A673 (cell line): ENCODE data around the gene TRIM60. TPM values are rescaled to one million over a fixed set of nuclear protein-coding genes. Genes with fewer than 3 reads are reported as not detected.
"Not testable (repeated sequence)": the region's sequence is repeated elsewhere in the genome, so short reads cannot be mapped to it uniquely, and the experiment has no call there.

Experiments used
- BruUV-seq: library from RNA; stranded (reverse); fragments of 400-500 nt; replicated peaks from 2 replicates; lab custom pipeline; 2021; lab: Mats Ljungman, UMichigan
- CTCF ChIA-PET: fragments of 300-600 bp; sonication (Branson Sonifier 250); formaldehyde crosslinking; loops from one replicate; lab custom pipeline; 2022; ENCODE audit warnings: antibody characterized with exemption; lab: Charles Lee
- POLR2A ChIA-PET: fragments of 300-600 bp; sonication (Branson Sonifier 250); formaldehyde crosslinking; loops from one replicate; lab custom pipeline; 2022; ENCODE audit warnings: antibody characterized with exemption; ENCODE audit not compliant: low non-redundant PET; lab: Charles Lee
- DNase-seq: peaks from one replicate; pipeline ENCODE4 v3.0.0-alpha.2; 2015; ENCODE audit warnings: low spot score
- H3K27ac ChIP-seq: fragments of 200-600 bp; sonication (generic); 2 replicates; pipeline ENCODE4 v1.5.1; 2016; ENCODE audit warnings: mixed run types, low read depth, mild to moderate bottlenecking, mixed read lengths, antibody characterized with exemption, low read length; ENCODE audit not compliant: poor library complexity, severe bottlenecking
- H3K27me3 ChIP-seq: fragments of 200-600 bp; sonication (generic); replicated peaks from 2 replicates; pipeline ENCODE4 v1.6.1; 2017; ENCODE audit warnings: mixed run types, low read depth, mild to moderate bottlenecking, mixed read lengths, antibody characterized with exemption, low read length; ENCODE audit not compliant: insufficient read depth, poor library complexity
- H3K36me3 ChIP-seq: fragments of 200-600 bp; sonication (generic); 2 replicates; pipeline ENCODE4 v1.6.1; 2016; ENCODE audit warnings: mixed run types, mild to moderate bottlenecking, mixed read lengths, antibody characterized with exemption, low read length; ENCODE audit not compliant: insufficient read depth, poor library complexity, severe bottlenecking
- H3K4me1 ChIP-seq: fragments of 200-600 bp; sonication (generic); 2 replicates; pipeline ENCODE4 v1.6.1; 2017; ENCODE audit warnings: mixed run types, mild to moderate bottlenecking, mixed read lengths, antibody characterized with exemption, low read length; ENCODE audit not compliant: insufficient read depth, poor library complexity, severe bottlenecking
- H3K4me3 ChIP-seq: fragments of 200-600 bp; sonication (generic); 2 replicates; pipeline ENCODE4 v1.5.1; 2016; ENCODE audit warnings: low read depth, mixed run types, mild to moderate bottlenecking, mixed read lengths, low read length; ENCODE audit not compliant: poor library complexity, severe bottlenecking
- H3K9me3 ChIP-seq: fragments of 200-600 bp; sonication (generic); 2 replicates; pipeline ENCODE4 v1.6.1; 2016; ENCODE audit warnings: mixed run types, low read depth, mild to moderate bottlenecking, mixed read lengths, antibody characterized with exemption, low read length; ENCODE audit not compliant: poor library complexity, severe bottlenecking
- CTCF ChIP-seq: fragments of 300-800, 200-600 bp; sonication (generic); conservative IDR thresholded peaks from 2 replicates; pipeline ENCODE4 v1.5.1; 2017; ENCODE audit warnings: low read depth, mild to moderate bottlenecking, antibody characterized with exemption, low read length, moderate library complexity, mixed read lengths
- EZH2 ChIP-seq: fragments of 200-600 bp; sonication (generic); IDR thresholded peaks from 2 replicates; pipeline ENCODE4 v1.6.1; 2017; ENCODE audit warnings: borderline replicate concordance, low read depth, mild to moderate bottlenecking, mixed read lengths, antibody characterized with exemption, low read length; ENCODE audit not compliant: poor library complexity, severe bottlenecking
- intact Hi-C: fragments of 100-400 bp; cut with micrococcal nuclease; formaldehyde crosslinking; loops from one replicate; pipeline ENCODE4 v1.10.0; 2022; ENCODE audit not compliant: unreplicated experiment
- total RNA-seq: library from RNA; stranded (reverse); gene quantifications from 2 replicates; pipeline ENCODE4 v1.2.3, GENCODE V29; 2021

TRIM60 gene
- total RNA-seq, 1 experiment from 2014 or later: not detected

DNA sequence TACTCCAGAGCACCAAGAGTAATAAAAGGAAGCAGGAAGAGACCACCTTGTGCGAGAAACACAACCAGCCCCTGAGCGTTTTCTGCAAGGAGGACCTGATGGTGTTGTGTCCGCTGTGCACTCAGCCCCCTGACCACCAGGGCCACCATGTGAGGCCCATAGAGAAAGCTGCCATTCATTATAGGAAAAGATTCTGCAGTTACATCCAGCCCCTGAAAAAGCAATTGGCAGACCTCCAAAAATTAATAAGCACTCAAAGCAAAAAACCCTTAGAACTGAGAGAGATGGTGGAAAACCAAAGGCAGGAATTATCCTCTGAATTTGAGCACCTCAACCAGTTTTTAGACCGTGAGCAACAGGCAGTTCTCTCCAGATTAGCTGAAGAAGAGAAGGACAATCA, 27.6 kb downstream of the TRIM60 start:
- intact Hi-C loops: no loop called here
- CTCF ChIA-PET: interaction anchor here (0.5 kb wide), 1 partner anchor 11 kb away, joined by 6 read pairs; no protein-coding TSS in a partner anchor

DNA sequence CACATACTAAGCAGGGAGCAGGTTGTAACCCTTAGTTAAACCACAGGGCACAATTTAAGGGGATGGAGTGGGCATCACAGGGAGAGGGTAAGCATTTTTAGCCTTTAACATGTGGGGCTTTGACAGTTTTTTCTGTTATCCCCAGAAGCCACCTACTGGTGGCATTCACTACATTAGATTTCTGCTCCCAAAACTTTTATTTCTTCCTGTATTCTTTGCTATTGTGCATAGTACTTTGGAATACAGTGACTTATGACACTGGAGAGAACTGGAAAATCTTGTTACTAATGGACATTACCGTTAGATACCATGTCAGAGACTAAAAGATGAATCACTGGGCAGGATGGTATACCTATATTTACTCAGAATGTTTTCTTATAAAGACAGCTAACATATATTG, 29.1 kb downstream of the TRIM60 start:
- intact Hi-C loops: no loop called here
- ChIA-PET POLR2A (no interaction called here), CTCF (no interaction called here)
- H3K4me1 ChIP-seq: peaks cover 5% of the 10 kb centered on the region
- no peak for TF ChIP-seq EZH2
- TF ChIP-seq CTCF: peak; percentile 49
- H3K9me3 ChIP-seq: no peaks in the 10 kb centered on the region
- DNase-seq: peak; percentile 19
- no TSS peak for BruUV-seq
- no peaks in the 10 kb centered on the region for H3K36me3 ChIP-seq
- H3K27me3 ChIP-seq: no peaks in the 10 kb centered on the region
- no peak overlapping the region for H3K4me3 ChIP-seq
- no peak overlapping the region for H3K27ac ChIP-seq

More for the DNA sequence above, 27.6 kb downstream of the TRIM60 start:
- peaks cover 5% of the 10 kb centered on the region for H3K4me1 ChIP-seq
- POLR2A ChIA-PET: interaction anchor here (0.6 kb wide), 1 partner anchor 228 kb away, joined by 4 read pairs; no protein-coding TSS in a partner anchor
- peak; percentile 24 for DNase-seq
- no peaks in the 10 kb centered on the region for H3K27me3 ChIP-seq
- H3K9me3 ChIP-seq: no peaks in the 10 kb centered on the region
- H3K36me3 ChIP-seq: no peaks in the 10 kb centered on the region
- no TSS peak for BruUV-seq
- H3K27ac ChIP-seq: no peak overlapping the region
- no peak overlapping the region for H3K4me3 ChIP-seq
- TF ChIP-seq EZH2: no peak
- TF ChIP-seq CTCF: no peak

- intact Hi-C loops: no loop called here
- CTCF ChIA-PET: no interaction called here
- no peaks in the 10 kb centered on the region for H3K36me3 ChIP-seq
- H3K4me1 ChIP-seq: no peaks in the 10 kb centered on the region
- no peaks in the 10 kb centered on the region for H3K27me3 ChIP-seq
- no peak overlapping the region for H3K27ac ChIP-seq
- no peak overlapping the region for H3K4me3 ChIP-seq
- DNase-seq: no peak
- POLR2A ChIA-PET: no interaction called here
- H3K9me3 ChIP-seq: no peaks in the 10 kb centered on the region
- no peak for TF ChIP-seq CTCF
- no peak for TF ChIP-seq EZH2
- no TSS peak for BruUV-seq
These were observed 38.8 kb downstream of the TRIM60 start for GRCh38 chr4:165070560-165070959.

GRCh38 chr4:165073346-165073745, 41.5 kb downstream of the TRIM60 start:
- BruUV-seq, CTCF ChIA-PET, H3K4me3 ChIP-seq, DNase-seq, H3K27me3 ChIP-seq, H3K27ac ChIP-seq, H3K4me1 ChIP-seq, intact Hi-C loops, H3K36me3 ChIP-seq, H3K9me3 ChIP-seq, POLR2A ChIA-PET: not testable (repeated sequence)
